HG03457 (cell line): ENCODE results near the gene FGFR1OP2.
"Not testable (repeated sequence)": the region's sequence is repeated elsewhere in the genome, so short reads cannot be mapped to it uniquely, and the experiment has no call there.

Source experiments
- ATAC-seq: cut with Tn5 transposase; IDR thresholded peaks from one replicate; pipeline ENCODE4 v1.9.1; 2021; ENCODE audit warnings: moderate number of reproducible peaks; ENCODE audit not compliant: unreplicated experiment

FGFR1OP2 gene

DNA sequence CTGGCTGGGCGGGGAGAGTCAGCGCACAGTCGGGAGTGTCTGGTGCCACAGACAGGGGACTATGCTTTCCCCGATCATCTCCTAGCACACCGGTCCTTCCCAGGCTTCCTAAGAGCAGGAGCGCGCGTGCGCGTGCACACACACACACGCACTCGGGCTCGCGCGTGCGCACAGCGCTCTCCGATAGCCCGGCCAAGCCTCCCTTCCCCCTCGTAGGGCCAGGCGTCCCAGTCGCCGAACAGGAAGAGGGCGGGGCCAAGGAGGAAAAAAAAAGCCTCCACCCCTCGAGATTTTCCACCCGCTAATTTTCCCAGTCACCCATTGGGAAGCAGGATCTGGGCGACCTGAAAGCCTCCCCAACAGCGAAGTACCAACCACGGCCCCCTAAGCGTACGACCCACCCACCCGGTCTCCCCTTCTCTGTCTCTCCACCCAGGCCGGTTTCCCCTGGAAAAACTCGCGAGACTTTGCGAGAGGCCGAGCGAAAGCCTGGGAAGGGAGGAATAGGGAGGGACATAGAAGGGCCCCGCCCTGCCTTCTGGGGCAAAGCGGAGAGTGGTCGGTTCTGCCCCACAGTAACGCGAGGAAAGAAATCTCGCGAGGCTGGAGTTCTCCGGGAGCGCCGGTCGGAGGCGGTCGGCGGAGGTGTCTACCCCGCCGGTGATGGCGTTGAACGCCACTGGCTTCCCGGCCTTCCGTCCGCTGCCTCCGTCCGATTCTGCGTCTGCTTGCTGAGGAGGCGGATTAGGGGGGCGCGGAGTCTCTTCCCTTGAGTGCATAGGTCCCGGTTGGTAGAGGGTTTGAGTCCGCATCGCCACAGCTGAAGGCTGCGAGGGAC is at the start of gene FGFR1OP2, which contains the start of gene INTS13:
TSS of gene FGFR1OP2 (plus strand) at position 608 of the 838 bp plus-strand sequence. CDS start 15,689 bp downstream, outside the sequence.
TSS of gene INTS13 (minus strand) at position 119 of the 838 bp plus-strand sequence. CDS start 1,178 bp downstream, outside the sequence.
- peak; percentile 71 for ATAC-seq

DNA sequence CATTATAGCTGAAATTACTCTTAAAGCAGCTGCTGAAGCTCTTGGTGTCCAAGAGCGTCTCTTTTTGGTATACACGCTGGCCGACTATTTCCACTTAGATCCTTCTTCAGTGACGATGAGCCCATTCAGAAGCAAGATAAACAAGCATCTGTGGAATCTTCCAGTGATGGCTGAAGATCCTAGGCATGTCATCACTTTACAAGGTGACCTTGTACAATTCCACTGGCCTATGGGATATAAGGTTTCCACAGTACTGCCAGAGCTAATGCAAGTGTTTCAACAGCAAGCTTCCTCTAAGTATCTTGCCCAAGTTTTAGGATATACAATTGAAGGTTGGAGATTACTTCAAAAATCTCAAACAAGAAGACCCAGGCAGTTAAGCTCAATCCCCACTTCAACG is 47.5 kb upstream of the FGFR1OP2 start:
- no peak for ATAC-seq

DNA sequence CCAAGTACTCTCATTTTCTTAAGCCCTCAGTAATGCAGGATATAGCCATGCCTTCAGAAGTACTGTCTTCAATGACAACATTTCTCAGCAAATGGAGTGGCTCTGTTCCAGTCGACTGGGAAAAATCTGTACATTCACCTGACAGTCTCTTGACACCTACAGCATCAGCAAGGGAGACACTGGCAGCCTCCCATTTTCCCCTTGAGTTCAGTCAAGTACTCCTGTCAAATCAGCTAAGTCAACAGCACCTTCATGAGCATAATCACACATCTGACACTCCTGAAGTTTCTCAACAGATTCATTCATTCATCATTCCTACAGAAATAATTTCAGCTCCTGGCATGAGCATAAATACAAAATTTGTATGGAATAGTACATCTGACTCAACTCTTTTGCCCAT is 46.6 kb upstream of the FGFR1OP2 start:
- ATAC-seq = no peak

DNA sequence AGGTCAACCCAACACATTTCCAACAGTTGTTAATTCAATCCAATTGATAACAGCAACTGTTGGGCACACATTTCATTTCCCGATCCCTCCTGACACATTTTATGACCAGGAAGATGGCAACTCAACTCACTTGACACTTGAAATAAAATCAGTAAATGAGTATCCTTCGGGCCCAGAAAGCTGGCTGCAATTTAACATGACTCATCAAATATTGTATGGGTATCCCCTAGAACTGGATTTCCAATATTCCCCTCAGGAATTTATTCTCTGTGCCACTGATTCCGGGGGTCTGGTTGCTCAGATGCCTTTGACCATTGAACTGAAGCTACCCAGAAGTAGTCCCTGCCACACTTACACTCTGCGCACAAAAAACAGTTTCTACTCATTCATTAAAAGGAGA is 42.6 kb upstream of the FGFR1OP2 start:
- no peak for ATAC-seq

DNA sequence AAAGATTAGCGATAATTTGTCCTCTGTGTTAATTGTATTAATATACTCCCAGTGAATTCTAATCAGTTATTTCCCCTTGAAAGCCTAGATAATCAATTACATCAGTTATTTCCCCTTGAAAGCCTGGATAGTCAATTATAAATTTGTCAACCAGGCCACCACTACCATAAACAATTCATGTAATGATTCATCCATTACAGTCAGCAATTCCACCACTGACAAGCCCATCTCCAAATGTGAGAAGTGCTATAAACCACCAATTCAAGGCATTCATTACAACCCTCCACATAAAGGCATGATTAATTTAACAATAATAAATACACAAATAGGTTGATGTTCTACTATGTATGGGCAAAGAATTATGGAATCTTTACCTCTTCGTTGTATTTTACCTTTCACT is 41.4 kb upstream of the FGFR1OP2 start:
- no peak for ATAC-seq

DNA sequence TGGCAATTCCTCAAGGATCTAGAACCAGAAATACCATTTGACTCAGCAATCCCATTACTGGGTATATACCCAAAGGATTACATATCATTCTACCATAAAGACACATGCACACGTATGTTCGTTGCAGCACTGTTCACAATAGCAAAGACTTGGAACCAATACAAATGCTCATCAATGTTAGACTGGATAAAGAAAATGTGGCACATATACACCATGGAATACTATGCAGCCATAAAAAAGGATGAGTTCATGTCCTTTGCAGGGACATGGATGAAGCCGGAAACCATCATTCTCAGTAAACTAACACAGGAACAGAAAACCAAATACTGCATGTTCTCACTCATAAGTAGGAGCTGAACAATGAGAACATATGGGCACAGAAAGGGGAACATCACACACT is 34.9 kb upstream of the FGFR1OP2 start:
- not testable (repeated sequence) for ATAC-seq

DNA sequence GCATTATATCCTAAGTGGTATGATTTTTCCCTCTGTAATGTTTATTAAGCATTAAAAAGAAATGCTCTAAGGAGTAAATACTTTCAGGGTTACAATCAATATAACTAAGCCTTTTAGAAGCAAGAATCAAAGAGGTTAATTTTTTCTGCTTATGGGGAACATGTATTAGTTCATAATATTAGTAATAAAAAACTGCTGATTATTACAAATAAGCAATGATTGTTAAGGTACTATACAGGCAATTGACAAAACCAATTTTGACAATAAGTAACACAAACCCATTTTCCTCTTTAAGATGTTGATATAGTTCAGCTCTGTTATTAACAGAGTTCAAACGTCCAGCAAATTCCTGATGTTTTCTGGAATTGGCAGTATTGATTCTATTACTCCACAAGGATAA is 32.2 kb upstream of the FGFR1OP2 start:
- no peak for ATAC-seq

DNA sequence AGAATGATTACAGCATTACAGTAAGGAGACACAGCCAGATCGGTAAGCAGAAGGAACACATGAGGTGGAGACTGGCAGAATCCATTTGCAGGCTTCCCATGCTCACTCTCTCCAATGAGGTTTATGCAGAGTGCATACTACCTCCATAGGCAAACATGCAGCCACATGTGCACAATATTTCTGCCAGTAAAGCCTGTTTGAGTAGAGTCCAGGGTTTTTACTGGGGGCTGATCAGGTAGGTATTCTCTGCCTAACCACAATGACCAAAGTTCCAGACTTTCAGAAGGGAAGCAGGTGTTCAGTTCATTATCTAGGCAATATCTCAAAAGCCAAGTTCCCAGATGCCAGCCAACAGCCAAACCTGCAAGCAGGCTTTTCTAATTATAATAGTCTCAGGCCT is 31.6 kb upstream of the FGFR1OP2 start:
- no peak for ATAC-seq

DNA sequence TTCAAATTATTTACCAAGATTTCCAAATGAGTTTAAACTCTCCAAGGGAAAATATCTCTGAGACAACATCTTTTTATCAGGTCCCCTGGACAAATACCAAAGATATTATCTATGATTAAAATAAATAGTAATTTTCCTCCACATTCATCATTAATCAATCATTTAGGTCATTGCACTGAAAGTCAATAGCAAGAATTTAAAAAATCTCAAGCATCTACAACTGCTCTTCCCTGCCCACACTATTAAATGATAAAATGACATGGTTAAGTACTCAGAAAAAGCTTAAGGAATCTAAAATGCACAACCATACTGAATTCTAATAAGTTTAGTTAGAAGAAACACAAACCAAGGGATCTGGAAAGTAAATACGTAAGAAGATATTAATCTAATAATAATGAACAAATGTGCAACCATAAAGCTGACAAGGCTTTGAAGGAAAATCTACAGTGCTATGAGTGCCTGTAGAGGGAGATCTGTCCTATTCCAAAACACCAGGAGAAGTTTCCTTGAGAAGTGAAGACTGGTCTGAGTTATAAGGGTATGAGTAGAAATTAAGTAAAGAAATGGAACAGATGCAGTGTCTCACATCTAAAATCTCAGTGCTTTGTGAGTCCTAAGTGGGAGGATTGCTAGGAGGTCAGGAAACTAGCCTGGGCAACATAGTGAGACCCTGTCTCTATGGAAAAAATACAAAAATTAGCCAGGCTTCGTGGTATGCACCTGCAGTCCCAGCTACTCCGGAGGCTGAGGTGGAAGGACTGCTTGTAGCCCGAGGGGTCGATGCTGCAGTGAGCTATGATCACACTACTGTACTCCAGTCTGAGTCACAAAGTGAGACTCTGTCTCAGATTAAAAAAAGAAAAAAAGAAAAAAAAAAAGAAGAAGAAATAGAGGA is 19.7 kb upstream of the FGFR1OP2 start:
- ATAC-seq = no peak

DNA sequence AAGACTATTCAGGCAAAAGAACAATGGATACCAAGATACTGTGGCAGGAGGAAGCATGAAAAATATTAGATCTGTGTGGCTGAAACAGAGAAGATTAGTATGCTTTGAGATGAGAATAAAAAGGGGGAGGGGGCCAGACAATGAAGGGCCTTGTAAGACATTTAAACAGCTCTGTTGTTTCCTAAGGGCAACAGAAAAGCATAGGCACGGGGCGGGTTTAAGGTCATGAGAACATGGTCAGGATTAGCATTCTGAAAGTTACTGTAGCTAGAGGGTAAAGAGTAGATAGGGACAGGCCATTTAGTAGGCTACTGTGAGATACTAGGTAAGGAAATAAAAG is 19.1 kb upstream of the FGFR1OP2 start:
- no peak for ATAC-seq

DNA sequence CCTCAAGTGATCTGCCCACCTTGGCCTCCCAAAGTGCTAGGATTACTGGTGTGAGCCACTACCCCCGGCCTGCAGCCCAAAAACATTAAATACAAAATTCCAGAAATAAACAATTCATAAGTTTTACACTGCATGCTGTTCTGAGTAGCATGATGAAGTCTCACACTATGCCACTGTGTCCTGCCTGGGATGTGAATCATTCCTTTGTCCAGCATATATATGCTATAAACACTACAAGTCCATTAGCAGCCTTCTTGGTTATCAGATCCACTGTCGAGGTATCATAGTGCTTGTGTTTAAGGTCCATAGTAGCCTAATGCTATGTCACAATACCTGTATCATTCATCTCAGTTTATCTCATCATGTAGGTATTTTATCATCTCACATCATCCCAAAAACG is 16.4 kb upstream of the FGFR1OP2 start:
- no peak for ATAC-seq

DNA sequence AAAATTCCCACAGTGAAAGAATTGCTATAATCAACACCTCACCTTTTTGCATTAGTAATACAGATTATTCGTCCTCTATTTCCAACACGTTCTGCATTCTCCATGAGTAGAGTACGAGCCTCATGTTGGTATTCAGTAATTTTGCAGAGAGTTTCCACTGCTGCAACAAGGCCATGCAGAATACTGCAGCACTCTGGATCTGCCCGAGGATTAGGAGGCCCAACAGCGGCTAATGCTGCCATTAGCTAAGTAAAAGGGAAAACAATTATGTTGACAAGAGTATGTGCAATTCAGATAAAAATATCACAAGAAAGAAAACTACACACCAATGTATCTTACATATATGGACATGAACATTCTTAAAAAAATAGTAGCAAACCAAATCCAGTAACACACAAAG is 9.6 kb upstream of the FGFR1OP2 start:
- ATAC-seq = no peak

DNA sequence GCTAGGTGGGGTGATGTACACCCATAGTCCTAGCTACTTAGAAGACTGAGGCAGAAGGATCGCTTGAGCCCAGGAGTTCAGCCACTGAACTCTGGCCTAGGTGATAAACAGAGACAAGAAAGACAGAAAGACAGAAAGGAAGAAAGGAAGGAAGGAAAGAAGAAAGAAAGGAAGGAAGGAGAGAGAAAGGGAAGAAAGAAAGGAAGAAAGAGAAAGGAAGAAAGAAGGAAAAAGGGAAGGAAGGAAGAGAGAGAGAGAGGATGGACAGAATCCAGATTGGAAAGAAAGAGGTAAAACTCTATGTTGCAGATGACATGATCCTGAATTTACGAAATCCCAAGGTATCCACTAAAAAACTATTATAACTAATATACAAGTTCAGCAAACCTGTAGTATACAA is 8.7 kb upstream of the FGFR1OP2 start:
- no peak for ATAC-seq

DNA sequence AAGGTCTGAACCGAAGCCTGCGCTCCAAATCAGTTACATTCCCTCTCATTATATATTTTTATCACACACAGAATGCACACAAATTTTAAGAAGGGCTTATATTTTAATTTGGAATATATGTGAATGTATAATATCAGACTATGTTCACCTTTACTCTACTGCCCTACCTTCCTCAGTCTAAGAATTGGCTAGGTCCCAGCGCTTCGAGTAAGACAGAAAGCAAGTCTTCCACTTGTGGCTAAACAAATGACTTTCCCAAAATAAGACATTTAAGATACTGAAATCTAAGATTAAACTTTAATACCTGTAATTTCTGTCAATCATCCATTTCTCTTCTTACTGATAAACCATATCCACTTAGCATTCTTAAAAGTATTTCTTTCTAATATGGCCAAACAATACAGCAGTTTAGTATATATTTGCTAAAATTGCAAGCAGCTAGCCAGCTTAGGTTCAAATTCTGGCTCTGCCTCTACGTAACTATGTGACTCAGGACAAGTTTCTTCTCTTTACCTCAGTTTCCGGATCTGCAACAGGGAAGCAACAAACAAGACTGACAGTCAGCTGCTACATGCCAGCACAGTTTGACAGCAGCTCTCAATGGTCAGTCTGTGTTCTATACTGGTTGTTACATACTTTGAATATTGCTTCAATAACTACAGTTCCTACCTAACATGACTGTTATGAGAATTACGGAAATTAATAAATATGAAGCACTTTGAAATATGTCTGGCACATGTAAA is 2.5 kb upstream of the FGFR1OP2 start:
- ATAC-seq = no peak

DNA sequence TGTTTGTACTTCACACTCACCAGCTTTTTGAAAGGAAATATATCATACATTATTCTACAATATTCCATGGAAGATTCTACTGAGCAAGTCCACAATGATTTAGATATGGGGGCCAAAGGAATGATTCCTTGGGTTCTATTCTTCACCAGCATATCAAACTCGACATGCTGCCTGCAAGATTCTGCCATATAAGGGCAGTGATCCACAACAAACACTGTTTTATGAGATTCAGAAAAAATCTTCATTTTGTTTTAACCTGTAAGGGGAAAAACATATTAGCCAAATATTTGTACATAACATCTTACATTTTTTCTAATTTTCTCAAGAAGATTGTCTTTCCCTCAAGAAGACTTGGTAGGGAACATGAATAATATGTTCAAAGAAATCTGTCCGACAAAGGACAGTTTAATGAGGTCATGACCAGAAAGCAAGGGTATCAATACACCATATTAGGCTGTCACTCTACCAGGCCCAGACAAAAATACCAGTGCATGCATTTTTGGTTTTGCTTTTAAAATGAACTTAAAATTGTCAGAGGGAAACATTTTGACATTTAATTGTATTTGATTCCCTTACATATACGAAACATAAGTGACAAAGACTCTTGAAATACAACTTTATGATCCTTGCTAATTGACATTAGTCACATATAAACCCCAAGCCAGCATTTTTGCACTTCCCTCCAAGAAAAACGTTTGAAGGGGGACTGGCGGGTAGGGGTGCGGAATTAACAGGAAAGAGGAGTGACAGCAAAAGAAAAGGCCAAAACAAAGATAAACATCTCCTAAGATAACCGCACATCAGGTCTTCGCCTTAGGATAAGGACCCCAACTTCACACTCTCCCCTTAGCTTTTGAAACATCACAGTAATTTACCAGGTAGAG is 1.5 kb upstream of the FGFR1OP2 start:
- no peak for ATAC-seq

DNA sequence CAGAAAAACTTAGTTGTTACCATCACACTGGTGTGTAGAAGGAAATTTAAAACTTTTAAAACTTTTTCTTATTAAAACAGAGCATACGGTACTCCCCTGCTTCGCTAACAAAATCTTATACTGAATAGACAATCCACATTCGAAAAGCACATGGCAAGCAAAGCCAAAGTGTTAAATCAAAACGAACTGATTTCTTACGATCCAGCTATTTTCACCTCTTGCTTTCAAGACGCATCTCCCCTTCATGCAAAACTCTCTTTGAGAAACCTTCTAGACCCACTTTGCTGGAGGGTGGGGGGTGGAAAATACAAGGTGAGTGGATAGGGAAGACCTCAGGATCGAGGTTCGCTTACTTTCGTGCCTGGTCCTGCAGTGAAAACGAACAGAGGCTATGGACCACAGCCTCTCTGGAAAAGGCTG is 817 bp upstream of the FGFR1OP2 start:
- ATAC-seq = no peak

DNA sequence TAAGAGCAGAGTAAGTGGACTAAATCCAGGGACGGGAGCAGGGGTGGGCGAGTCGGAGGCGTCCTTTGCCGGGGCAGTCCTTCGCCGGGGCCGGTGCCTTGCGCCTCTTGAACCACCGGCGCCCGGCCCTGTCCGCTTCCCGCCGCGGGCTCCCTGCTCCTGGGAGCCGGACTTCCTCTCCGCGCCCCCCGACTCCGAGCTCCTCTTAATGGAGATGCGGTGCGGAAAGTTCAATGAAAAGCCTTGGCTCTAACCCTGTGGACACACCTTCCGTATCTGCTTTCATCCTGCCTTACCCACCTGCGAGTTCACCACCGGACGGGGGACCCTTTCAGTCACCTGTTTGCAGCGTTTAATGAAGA is 412 bp downstream of the FGFR1OP2 start:
- peak; percentile 5 for ATAC-seq

DNA sequence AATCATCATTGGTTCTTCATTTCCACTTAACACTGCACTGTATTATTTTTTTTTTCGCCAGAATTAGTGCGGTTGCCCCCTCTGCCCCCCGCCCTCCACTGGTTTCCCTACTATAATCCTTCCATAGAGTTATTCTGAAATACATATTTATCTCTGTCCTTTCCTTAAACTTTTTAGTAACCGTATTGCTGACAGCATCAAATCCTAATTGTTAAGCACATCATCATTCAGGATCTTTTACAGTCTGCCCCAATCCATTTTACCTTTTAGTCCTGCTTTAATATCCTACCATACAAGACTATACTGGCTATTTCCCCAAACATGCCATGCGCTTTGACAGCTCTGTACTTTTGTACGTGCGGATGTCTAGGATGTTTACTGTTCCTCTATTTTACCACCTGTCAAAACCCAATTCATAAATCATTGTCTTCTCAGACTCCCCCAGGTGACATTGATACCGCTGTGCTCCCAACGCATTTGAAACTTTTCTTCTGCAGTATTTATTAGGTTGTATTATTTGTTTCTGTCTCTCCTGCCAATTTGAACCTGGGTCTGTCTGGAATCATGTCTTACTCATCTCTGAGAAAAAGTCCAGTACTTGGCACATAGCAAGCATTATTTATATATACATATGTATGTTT is 1.0 kb downstream of the FGFR1OP2 start:
- ATAC-seq = no peak

DNA sequence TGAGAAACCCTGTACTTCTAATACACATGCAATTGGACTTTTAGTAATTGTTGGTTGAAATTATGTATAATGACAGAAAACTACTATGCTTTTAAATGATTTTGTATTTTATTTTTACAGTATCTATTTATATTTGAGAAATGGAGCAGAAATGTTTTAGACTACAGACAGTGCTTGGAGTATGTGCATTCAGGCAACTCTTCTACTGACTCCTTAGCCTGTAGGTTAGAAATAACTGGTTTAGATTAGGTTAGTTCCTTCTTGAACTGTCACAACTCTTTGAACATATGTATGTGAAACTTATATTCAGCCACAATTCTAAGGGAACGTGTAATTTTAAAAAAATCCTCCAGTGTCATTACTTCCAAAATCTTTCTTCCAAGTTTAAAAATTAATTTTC is 1.7 kb downstream of the FGFR1OP2 start:
- no peak for ATAC-seq
